Kidney (tissue), 14 donors: Measurements from ENCODE around the gene ZFTA. TPM values are rescaled to one million over a fixed set of nuclear protein-coding genes. Genes with fewer than 3 reads are reported as not detected.

Experiments
- DNase-seq, 5 donors: peaks; one replicate each; pipeline ENCODE4 v3.0.0-alpha.2; 2013 to 2020
- FAIRE-seq: peaks from 2 replicates; lab custom pipeline; 2012; peaks lifted over from hg19 to GRCh38; lab: Jason Lieb, UNC
- H3K27ac ChIP-seq, 2 donors: one replicate each; pipeline ENCODE4 v1.7.0; 2013; ENCODE audit warnings: low read depth in 2 of 2, low read length in 2 of 2, inconsistent platforms in 1 of 2
- H3K27me3 ChIP-seq: one replicate; pipeline ENCODE4 v1.7.1; 2013; ENCODE audit warnings: low read length, inconsistent platforms; ENCODE audit not compliant: control insufficient read depth, insufficient read depth
- H3K36me3 ChIP-seq, 3 donors: one replicate each; pipeline versions ENCODE4 v1.7.0 to v1.7.1; 2013; ENCODE audit warnings: low read length in 3 of 3, control low read depth in 1 of 3, inconsistent platforms in 1 of 3; ENCODE audit not compliant: insufficient read depth in 3 of 3, control insufficient read depth in 2 of 3
- H3K4me1 ChIP-seq, 3 donors: one replicate each; pipeline versions ENCODE4 v1.7.0 to v1.7.1; 2013; ENCODE audit warnings: low read length in 3 of 3, inconsistent platforms in 1 of 3, low read depth in 1 of 3; ENCODE audit not compliant: control insufficient read depth in 2 of 3, insufficient read depth in 2 of 3
- H3K4me3 ChIP-seq, 3 donors: one replicate each; pipeline versions ENCODE4 v1.7.0 to v1.8.1; 2013; ENCODE audit warnings: low read length in 3 of 3, control low read depth in 1 of 3, inconsistent platforms in 1 of 3
- H3K9ac ChIP-seq, 3 donors: one replicate each; pipeline versions ENCODE4 v1.7.0 to v1.7.1; 2013; ENCODE audit warnings: low read length in 3 of 3, control low read depth in 1 of 3, inconsistent platforms in 1 of 3
- H3K9me3 ChIP-seq, 3 donors: one replicate each; pipeline versions ENCODE4 v1.7.0 to v1.7.1; 2013; ENCODE audit warnings: low read length in 3 of 3, control low read depth in 1 of 3, inconsistent platforms in 1 of 3; ENCODE audit not compliant: control insufficient read depth in 2 of 3, insufficient read depth in 1 of 3
- CTCF ChIP-seq: IDR thresholded peaks from 3 replicates; pipeline ENCODE4 v1.5.1; 2012; ENCODE audit warnings: mild to moderate bottlenecking, moderate library complexity, borderline replicate concordance; ENCODE audit not compliant: insufficient read depth; ENCODE audit errors: extremely low read depth
- intact Hi-C: fragments of 100-400 bp; cut with DNase I; formaldehyde crosslinking; loops from one replicate; pipeline ENCODE4 v1.11.1; 2022
- polyA plus RNA-seq: library from polyadenylated mRNA; stranded (reverse); fragments of 350-450 nt; fragmentation: Illumina TruSeq; extraction: RNeasy Lipid Tissue Mini Kit (QIAGEN cat#74804); gene quantifications from one replicate; pipeline ENCODE4 v1.2.3, GENCODE V29; 2014; ENCODE audit warnings: low read depth, low replicate concordance; ENCODE audit not compliant: insufficient read depth
- total RNA-seq: library from RNA; stranded (reverse); fragmentation: NEBNext Ultra II Directional; extraction: Animal tissue kit (Norgen Biotek cat#: 25700); gene quantifications from one replicate; pipeline ENCODE4 v1.2.1, GENCODE V29; 2021
- donor health status: control.
- donor health status: control.
- donor health status: control.
- donor health status: control.
- donor health status: control.
- donor health status: DM: yes; HTN: yes; CAD: no.
- donor health status: Normal renal cell carcinoma (clear cell type).

The ZFTA gene
- total and polyA plus RNA-seq, 2 donors from 2014 or later: 10.8 to 14.4 TPM

GRCh38 chr11:63761931-63762653, 6.5 kb downstream of the ZFTA start:
- no peak overlapping the region for H3K9ac ChIP-seq
- H3K27ac ChIP-seq: no peak overlapping the region
- FAIRE-seq (no peak), DNase-seq (peak in 4 of 5 donors; percentile 21 to 81 (median 49))
- H3K4me1 ChIP-seq: peaks cover 0 to 16% (median 5%) of the 10 kb centered on the region in 3 donors
- no peaks in the 10 kb centered on the region for H3K9me3 ChIP-seq
- intact Hi-C loops: no loop called here
- H3K36me3 ChIP-seq: peaks cover 0 to 3% (median 2%) of the 10 kb centered on the region in 3 donors
- no peak for TF ChIP-seq CTCF
- H3K27me3 ChIP-seq: no peaks in the 10 kb centered on the region
- peak overlapping the region in 1 of 3 donors; percentile 44 for H3K4me3 ChIP-seq

- H3K27me3 ChIP-seq: no peaks in the 10 kb centered on the region
- H3K4me3 ChIP-seq: no peak overlapping the region
- FAIRE-seq (no peak), DNase-seq (peak in 1 of 5 donors; percentile 48)
- H3K9ac ChIP-seq: no peak overlapping the region
- H3K9me3 ChIP-seq: no peaks in the 10 kb centered on the region
- peaks cover 0 to 3% (median 2%) of the 10 kb centered on the region in 3 donors for H3K36me3 ChIP-seq
- no peak overlapping the region for H3K27ac ChIP-seq
- intact Hi-C loops: no loop called here
- H3K4me1 ChIP-seq: peaks cover 0 to 9% (median 0%) of the 10 kb centered on the region in 3 donors
- TF ChIP-seq CTCF: no peak
Measured at GRCh38 chr11:63761188-63761587, 7.4 kb downstream of the ZFTA start.

GRCh38 chr11:63760487-63761079, 8.0 kb downstream of the ZFTA start:
- Histone ChIP-seq H3K27ac (no peak overlapping the region), H3K36me3 (peaks cover 0 to 3% (median 2%) of the 10 kb centered on the region in 3 donors), H3K4me3 (no peak overlapping the region), H3K9me3 (no peaks in the 10 kb centered on the region), H3K27me3 (no peaks in the 10 kb centered on the region), H3K9ac (no peak overlapping the region), H3K4me1 (peaks cover 0 to 5% (median 0%) of the 10 kb centered on the region in 3 donors)
- DNase-seq: no peak
- intact Hi-C loops: no loop called here
- FAIRE-seq: no peak
- no peak for TF ChIP-seq CTCF
